GM12892 (cell line): ENCODE data around the gene MBD6.

Experiments used
- DNase-seq: peaks from one replicate; pipeline ENCODE4 v3.0.0; 2011; ENCODE audit not compliant: insufficient read length
- FAIRE-seq: peaks from 2 replicates; lab custom pipeline; 2011; peaks lifted over from hg19 to GRCh38; lab: Jason Lieb, UNC
- POLR2A ChIP-seq: IDR thresholded peaks from 2 replicates; pipeline ENCODE4 v1.6.1; 2011; ENCODE audit warnings: low read depth, low read length, control low read depth
- POLR2AphosphoS5 ChIP-seq: IDR thresholded peaks from 2 replicates; pipeline ENCODE4 v1.6.1; 2011; ENCODE audit warnings: low read depth, low read length, control low read depth
- TAF1 ChIP-seq: IDR thresholded peaks from 2 replicates; pipeline ENCODE4 v1.6.1; 2011; ENCODE audit warnings: low read depth, mild to moderate bottlenecking, control low read depth, low read length, borderline replicate concordance

Gene MBD6

DNA sequence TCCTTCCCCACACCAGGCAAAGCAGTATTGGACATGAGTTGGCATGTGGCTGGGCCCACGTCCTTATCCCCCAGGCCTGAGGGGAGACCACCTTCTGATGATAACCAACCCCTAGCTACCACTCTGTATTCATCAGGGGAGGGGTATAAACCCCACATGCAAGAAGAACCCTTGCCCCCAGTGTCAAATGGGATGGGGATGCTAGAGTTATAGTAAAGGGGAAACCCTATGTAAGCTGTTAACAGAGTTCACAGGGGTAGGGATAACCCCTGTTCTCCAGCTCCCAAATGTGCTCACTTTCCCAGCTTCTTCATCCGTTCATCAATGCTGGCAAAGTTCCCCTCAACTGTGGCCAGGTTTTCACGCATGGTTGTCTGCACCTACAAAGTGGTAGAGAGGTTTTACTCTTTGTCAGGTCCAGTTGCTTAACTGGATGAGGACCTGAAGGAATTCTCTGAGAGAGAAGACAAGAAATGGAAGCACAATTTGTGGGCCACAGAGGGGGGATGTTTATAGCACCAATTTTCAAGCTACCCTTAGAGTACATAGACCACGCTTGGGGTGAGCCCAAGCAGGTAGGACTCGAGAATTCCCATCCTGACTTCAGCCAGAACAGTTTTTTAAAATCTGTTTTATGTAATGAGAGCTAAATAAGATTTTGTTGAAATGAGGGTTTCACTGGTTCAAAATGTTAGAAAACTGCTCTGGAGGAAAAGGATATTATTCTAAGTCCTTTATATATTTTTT, 7.9 kb downstream of the MBD6 start:
- DNase-seq (no peak), FAIRE-seq (no peak)
- no peak for TF ChIP-seq TAF1
- no peak for TF ChIP-seq POLR2AphosphoS5
- no peak for TF ChIP-seq POLR2A

DNA sequence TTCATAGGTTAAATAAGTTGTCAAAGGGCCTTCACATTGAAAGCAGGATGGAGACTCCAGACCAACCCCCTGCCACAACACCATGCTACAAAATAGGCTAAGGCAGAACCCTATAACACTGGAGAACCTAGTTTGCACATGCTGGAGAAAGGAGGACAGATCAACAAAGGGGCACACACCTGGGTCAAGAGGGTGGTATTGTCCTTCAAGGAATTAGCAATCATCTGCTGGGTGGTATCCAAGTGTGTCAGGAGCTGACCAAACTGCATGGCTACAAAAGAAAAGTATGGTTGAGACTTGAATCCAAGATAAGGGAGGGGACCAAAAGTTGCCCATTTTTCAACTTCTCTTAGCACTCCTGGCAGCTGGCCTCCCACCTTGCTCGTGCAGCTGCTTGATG, 9.2 kb downstream of the MBD6 start:
- TF ChIP-seq POLR2AphosphoS5 (no peak), POLR2A (no peak), TAF1 (no peak)
- DNase-seq, result no peak
- no peak for FAIRE-seq

DNA sequence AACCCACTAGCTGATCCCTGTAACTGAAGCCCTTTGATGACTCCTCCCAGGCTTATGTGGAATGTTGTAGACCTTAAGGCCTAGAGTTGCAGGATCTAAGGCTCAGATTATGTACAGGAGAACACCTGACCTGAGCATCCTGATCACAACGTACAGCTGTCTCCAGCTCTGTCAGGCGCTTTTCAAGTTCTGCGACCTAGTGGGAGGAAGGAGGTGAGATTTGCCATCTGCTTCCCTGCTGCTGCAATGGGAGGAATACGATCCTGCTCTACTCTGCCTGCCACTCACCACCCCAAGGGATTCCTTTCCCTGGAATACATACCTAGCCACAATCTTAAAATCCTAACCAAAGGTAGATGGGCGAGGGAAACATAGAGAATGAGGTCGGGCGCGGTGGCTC, 10.5 kb downstream of the MBD6 start:
- DNase-seq (no peak), FAIRE-seq (no peak)
- TF ChIP-seq TAF1 (no peak), POLR2AphosphoS5 (no peak), POLR2A (no peak)

DNA sequence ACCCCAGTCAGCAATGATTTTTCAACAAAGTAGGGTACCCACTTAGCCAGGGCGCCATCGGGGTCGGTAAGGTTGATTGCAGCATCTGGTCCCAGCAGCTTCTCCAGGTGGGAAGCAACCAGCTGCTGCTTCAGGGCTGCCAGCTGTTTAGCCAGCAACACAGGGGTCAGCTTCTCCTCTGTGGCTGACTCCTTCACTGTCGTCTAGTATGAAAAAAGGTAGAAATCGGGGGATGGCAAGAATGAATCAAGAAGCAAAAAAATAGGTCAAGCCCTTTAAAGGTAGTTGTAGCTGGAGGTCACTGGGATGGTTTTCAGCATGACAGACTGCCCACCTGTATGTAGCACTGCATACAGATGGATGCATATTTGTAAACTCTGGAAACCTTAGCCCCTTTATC, 11.6 kb downstream of the MBD6 start:
- DNase-seq (no peak), FAIRE-seq (no peak)
- TF ChIP-seq POLR2A (no peak), POLR2AphosphoS5 (no peak), TAF1 (no peak)

DNA sequence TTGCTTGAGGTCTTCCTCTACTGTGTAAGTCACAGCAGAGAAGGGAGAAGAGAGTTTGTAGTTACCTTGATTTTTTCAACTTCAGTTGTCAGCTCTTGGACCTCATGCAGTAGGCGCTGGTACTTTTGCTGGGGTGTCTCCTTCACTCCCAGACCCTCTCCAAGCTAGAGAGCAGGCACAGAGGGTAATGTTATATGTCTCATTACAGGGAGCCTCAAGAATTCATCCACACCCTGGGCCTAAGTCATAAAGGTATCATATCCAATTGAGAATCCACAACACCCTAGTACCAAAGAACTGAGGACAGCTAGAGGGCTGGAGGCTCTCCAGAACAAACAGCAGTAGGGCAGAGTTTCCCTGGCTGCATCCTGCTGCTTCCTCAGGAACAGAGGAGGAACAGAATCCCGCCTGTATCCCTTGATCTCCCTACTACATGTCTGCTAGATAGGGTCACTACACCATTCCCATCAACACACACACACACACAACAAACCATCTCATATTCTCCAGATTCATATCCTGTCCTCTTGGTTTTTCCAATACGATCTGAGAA, 12.4 kb downstream of the MBD6 start:
- TF ChIP-seq POLR2A (no peak), TAF1 (no peak), POLR2AphosphoS5 (no peak)
- FAIRE-seq (no peak), DNase-seq (no peak)

DNA sequence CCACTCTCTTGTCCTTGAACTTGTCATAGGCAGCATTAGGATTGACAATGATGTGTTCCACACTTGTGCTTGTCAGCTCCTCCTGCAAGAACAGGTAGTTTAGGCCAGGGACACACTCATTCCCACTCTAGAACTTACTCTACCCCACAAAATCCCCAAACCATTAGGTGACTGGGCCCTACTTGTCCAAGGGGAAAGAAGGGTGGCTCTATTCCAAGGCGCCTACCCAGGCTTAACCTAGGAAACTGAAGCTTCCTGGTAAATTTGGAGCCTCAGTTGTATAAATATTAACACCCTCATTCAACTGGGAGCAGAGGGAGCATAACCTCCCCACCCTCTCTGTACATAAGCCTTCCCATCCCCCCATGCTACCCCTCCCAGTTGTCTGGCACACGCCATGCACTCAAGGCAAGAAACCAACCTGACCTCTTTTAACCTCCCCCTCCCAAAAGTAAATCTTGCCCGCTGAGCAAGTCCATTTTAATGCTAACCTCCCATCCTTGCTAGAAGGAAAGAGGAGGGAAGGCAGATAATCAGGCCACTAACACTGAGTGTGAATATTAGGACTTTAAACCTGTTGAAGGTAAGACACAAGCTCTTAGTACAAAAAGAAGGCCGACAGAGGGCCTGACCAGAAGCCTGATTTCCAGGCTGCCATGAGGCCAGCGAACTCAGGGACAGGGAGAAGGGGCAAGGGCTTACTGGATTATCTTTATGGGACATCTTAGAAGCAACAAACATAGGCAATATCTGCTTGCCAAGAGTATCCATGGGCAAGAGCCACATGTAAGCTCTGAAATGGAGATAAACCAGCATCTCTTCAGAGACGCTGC, 13.4 kb downstream of the MBD6 start:
- FAIRE-seq, result no peak
- no peak for DNase-seq
- TF ChIP-seq POLR2AphosphoS5 (no peak), TAF1 (no peak), POLR2A (no peak)

DNA sequence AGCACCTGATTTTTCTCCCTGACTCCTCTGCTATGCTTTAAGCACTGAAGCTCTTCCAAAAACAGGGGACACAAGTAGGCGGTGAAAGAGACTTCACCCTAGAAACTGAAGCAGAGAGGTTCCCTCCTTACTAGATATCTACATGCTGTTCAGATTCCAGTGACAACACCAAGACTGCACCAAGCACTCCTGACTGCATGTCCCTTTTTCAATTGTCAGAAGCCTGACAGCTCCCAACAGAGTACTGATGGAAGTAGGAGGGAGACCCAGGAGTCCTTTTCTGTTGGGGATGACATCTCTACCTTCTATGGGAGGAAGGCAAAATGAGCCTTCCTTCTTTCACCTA, 13.9 kb downstream of the MBD6 start:
- no peak for TF ChIP-seq POLR2AphosphoS5
- no peak for TF ChIP-seq TAF1
- TF ChIP-seq POLR2A, result no peak
- FAIRE-seq (no peak), DNase-seq (no peak)

DNA sequence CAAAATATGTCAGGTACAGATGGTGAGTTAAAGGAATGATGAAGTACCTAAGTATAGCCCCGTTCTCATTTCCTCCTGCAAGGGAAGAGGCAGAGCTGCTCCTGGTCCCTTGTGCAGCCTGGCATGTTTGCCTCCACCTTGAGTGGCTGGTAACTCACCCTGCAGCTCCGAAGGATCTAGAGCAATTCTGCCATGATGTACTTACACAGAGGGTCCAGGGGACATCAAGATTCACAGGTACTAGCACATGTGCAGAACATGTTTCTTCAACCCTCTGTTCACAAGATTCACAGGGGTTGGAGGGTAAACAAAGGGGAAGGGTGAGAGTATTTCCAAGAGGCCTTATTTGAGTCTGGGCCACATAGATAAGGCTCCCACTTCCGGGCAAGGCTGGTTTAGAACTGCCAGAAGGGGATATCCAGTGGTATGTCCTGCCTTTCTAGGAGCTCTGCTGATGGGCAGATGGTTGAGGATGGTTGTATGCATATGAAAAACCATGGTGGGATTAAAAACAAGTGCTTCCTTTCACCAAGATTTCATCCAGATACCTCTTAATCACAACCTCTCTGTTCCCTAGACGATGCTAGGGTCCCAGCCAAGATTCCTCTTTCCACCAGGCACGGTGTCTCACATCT, 16.6 kb downstream of the MBD6 start:
- DNase-seq (no peak), FAIRE-seq (no peak)
- TF ChIP-seq TAF1, result no peak
- TF ChIP-seq POLR2AphosphoS5, result no peak
- TF ChIP-seq POLR2A, result no peak

DNA sequence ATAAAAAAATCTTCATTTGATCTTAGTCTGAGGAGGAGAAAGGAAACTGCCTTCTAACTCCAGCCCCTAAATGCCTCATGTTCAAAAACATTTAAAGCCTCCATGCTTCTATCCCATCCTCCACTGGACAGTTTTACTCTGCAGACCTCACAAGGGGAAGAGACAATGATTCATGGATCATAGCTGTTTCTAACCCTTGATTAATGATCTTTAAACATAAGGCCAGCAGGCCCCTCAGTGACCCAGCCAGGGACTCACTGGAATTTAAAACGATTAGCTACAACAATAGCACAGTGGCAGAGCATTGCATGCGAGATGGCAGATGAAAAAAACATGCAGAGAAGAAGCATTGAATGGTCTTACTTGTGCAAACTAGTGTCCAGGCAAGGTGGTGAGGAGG, 18.4 kb downstream of the MBD6 start:
- no peak for DNase-seq
- TF ChIP-seq POLR2AphosphoS5 (no peak), TAF1 (no peak), POLR2A (no peak)
- no peak for FAIRE-seq

DNA sequence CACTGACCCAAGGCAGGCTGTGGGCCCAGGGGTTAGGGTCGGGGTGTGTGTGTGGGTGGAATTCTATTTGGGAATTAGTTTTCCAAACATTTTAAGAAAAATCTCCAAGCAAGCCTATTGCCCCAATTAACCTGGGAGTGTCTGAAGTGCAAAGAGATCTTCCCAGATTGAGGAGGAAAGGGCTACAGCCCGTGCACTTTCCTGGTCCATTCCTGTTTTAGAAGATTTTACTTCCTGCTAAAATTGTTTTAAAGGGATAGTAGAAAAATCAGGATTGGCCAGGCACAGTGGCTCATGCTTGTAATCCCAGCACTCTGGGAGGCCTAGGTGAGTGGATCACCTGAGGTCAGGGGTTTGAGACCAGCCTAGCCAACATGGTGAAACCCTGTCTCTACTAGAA, 19.1 kb downstream of the MBD6 start:
- no peak for DNase-seq
- no peak for FAIRE-seq
- no peak for TF ChIP-seq TAF1
- no peak for TF ChIP-seq POLR2AphosphoS5
- TF ChIP-seq POLR2A, result no peak

DNA sequence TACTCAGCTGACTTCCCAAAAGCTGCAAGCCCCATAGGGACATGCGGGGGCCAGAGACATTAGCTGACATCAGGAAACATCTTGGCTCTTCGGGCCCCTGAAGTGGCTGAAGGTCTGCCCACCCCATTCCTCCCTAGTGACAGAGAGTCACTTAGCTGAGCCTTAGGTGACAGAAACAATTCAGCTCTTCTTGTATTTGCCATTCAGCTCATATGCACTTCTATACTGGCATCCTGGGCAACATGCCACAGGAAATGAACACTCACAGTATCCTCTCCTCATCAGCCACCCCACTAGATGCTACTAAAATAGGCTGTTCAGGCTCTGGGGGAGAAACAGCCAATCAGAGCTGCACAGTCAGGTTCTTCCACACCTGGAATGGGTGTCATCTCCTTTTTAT, 21.0 kb downstream of the MBD6 start:
- TF ChIP-seq TAF1, result no peak
- TF ChIP-seq POLR2AphosphoS5, result no peak
- TF ChIP-seq POLR2A, result no peak
- no peak for DNase-seq
- FAIRE-seq, result no peak
